ENCODE measurements around the gene GGT5.

DNA sequence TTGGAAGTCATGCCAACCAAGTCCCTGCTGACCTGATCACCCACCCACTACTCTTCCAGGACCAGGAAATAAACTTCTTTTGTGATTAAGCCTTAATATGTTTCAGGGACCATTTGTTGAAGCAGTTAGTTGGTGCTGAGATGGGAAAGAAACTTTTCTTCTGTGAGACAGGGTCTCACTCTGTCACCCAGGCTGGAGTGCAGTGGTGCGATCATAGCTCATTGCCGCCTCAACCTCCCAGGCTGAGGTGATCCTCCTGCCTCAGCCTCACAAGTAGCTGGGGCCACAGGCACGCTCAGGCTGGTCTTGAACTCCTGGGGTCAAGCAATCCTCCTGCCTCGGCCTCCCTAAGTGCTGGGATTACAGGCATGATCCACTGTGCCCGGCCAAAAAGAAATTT, 53.0 kb downstream of the GGT5 start:
- TF ChIP-seq, protein P1, sequence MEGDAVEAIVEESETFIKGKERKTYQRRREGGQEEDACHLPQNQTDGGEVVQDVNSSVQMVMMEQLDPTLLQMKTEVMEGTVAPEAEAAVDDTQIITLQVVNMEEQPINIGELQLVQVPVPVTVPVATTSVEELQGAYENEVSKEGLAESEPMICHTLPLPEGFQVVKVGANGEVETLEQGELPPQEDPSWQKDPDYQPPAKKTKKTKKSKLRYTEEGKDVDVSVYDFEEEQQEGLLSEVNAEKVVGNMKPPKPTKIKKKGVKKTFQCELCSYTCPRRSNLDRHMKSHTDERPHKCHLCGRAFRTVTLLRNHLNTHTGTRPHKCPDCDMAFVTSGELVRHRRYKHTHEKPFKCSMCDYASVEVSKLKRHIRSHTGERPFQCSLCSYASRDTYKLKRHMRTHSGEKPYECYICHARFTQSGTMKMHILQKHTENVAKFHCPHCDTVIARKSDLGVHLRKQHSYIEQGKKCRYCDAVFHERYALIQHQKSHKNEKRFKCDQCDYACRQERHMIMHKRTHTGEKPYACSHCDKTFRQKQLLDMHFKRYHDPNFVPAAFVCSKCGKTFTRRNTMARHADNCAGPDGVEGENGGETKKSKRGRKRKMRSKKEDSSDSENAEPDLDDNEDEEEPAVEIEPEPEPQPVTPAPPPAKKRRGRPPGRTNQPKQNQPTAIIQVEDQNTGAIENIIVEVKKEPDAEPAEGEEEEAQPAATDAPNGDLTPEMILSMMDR (IDR thresholded peaks at IDR 0.05), result no peak
- no peak for TF ChIP-seq EP300 (IDR thresholded peaks at IDR 0.05)
